GM10248 (cell line): ENCODE measurements around the gene CRHR2.

Source experiments
- CTCF ChIA-PET: fragments of 300-600 bp; sonication (Branson Sonifier 250); formaldehyde crosslinking; extraction: SDS; loops from one replicate; lab custom pipeline; 2021; ENCODE audit warnings: antibody characterized with exemption; lab: Yijun Ruan, JAX
- POLR2A ChIA-PET: fragments of 350-650 bp; sonication (Branson Sonifier 250); formaldehyde crosslinking; extraction: SDS; loops from one replicate; lab custom pipeline; 2020; ENCODE audit warnings: antibody characterized with exemption; lab: Yijun Ruan, JAX
- DNase-seq: peaks from one replicate; pipeline ENCODE4 v3.0.0; 2012; ENCODE audit errors: extremely low spot score
- CTCF ChIP-seq: IDR thresholded peaks from 2 replicates; pipeline ENCODE4 v1.5.1; 2012; ENCODE audit warnings: mild to moderate bottlenecking, low read depth; ENCODE audit errors: extremely low read depth, missing control alignments, control extremely low read depth

The CRHR2 gene

GRCh38 chr7:30708412-30708811 lies 26.2 kb upstream of the CRHR2 start:
- no peak for TF ChIP-seq CTCF
- no peak for DNase-seq
- ChIA-PET CTCF (interaction anchor here (1.1 kb wide), 2 partner anchors 31 to 32 kb away, joined by 3 read pairs; no protein-coding TSS in a partner anchor), POLR2A (interaction anchor here (0.7 kb wide), 1 partner anchor 49 kb away, joined by 3 read pairs; no protein-coding TSS in a partner anchor)

- CTCF ChIA-PET = interaction anchor here (1.1 kb wide), 1 partner anchor 32 kb away, joined by 3 read pairs; no protein-coding TSS in a partner anchor
- POLR2A ChIA-PET = interaction anchor here (0.7 kb wide), 1 partner anchor 49 kb away, joined by 3 read pairs; no protein-coding TSS in a partner anchor
- no peak for DNase-seq
- no peak for TF ChIP-seq CTCF
These were observed 25.4 kb upstream of the CRHR2 start for GRCh38 chr7:30707391-30708357.

- DNase-seq = no peak
- ChIA-PET POLR2A (no interaction called here), CTCF (no interaction called here)
- no peak for TF ChIP-seq CTCF
These were observed 24.7 kb upstream of the CRHR2 start for GRCh38 chr7:30706908-30707307.

- no peak for DNase-seq
- no peak for TF ChIP-seq CTCF
- CTCF ChIA-PET = no interaction called here
- POLR2A ChIA-PET = no interaction called here
These were observed 24.1 kb upstream of the CRHR2 start for GRCh38 chr7:30706316-30706715.

GRCh38 chr7:30705596-30705995 lies 23.3 kb upstream of the CRHR2 start:
- POLR2A ChIA-PET = no interaction called here
- CTCF ChIA-PET = no interaction called here
- no peak for DNase-seq
- no peak for TF ChIP-seq CTCF

GRCh38 chr7:30705008-30705407 lies 22.8 kb upstream of the CRHR2 start:
- POLR2A ChIA-PET = no interaction called here
- CTCF ChIA-PET = no interaction called here
- TF ChIP-seq CTCF = no peak
- DNase-seq = no peak
